K562 (cell line): ENCODE results near the gene CABP5.

Source experiments
- BCL6 ChIP-seq: fragments of 250-450 bp; sonication (Bioruptor Pico); IDR thresholded peaks from 2 replicates; pipeline ENCODE4 v1.4.0; 2020
- CREB1 ChIP-seq, 2 experiments: sonication (generic) in 1 of 2; formaldehyde crosslinking in 1 of 2; IDR thresholded peaks; 2 replicates each; pipeline versions ENCODE4 v1.6.1 to v1.8.0; 2012 to 2022; ENCODE audit warnings: inconsistent platforms in 1 of 2, mild to moderate bottlenecking in 1 of 2, missing genetic modification reagents in 1 of 2, moderate library complexity in 1 of 2
- HDAC6 ChIP-seq: IDR thresholded peaks from 2 replicates; pipeline ENCODE4 v1.6.1; 2012; ENCODE audit warnings: low read depth, mild to moderate bottlenecking, control low read depth, inconsistent platforms, low read length, moderate library complexity
- MYC ChIP-seq, 2 experiments: fragments of 250-450 bp in 1 of 2; sonication (Bioruptor Pico) in 1 of 2; IDR thresholded peaks; 2 replicates each; pipeline versions ENCODE4 v1.5.1 to v1.6.1; 2012 to 2021; ENCODE audit warnings: low read depth in 2 of 2, borderline replicate concordance in 1 of 2, improper control_type of control experiment in 1 of 2, low read length in 1 of 2, mild to moderate bottlenecking in 1 of 2, moderate library complexity in 1 of 2
- SMC3 ChIP-seq: conservative IDR thresholded peaks from 2 replicates; pipeline ENCODE4 v1.6.1; 2011; ENCODE audit warnings: low read depth, low read length, improper control_type of control experiment; ENCODE audit not compliant: insufficient read depth
- TCF7L2 ChIP-seq: fragments of 150-350 bp; IDR thresholded peaks from 2 replicates; pipeline ENCODE4 v1.6.1; 2016; ENCODE audit warnings: low read depth, mild to moderate bottlenecking, low read length, moderate library complexity
- YY1 ChIP-seq, 3 experiments: IDR thresholded peaks; 2 replicates each; pipeline ENCODE4 v1.6.1; 2011; ENCODE audit warnings: low read length in 2 of 3, mild to moderate bottlenecking in 2 of 3, moderate library complexity in 2 of 3, borderline replicate concordance in 1 of 3, control low read depth in 1 of 3, low read depth in 1 of 3; ENCODE audit not compliant: insufficient read depth in 3 of 3, insufficient replicate concordance in 2 of 3, control insufficient read depth in 1 of 3, insufficient read length in 1 of 3; ENCODE audit errors: extremely low read depth in 1 of 3
- ZNF282 ChIP-seq: sonication (generic); formaldehyde crosslinking; IDR thresholded peaks from 2 replicates; pipeline ENCODE4 v1.8.1; 2023; ENCODE audit warnings: missing genetic modification reagents
- ZNF384 ChIP-seq: IDR thresholded peaks from 2 replicates; pipeline ENCODE4 v1.6.1; 2012; ENCODE audit warnings: low read depth, low read length, improper control_type of control experiment
- TF ChIP-seq, protein P1 (sequence below), 3 experiments: IDR thresholded peaks in 2 of 3; conservative IDR thresholded peaks in 1 of 3; 2 replicates each; pipeline ENCODE4 v1.5.1; 2011 to 2012; ENCODE audit warnings: low read length in 3 of 3, mild to moderate bottlenecking in 3 of 3, control low read depth in 2 of 3, improper control_type of control experiment in 1 of 3, inconsistent platforms in 1 of 3, low read depth in 1 of 3, mixed read lengths in 1 of 3, moderate library complexity in 1 of 3; ENCODE audit not compliant: insufficient read depth in 2 of 3
- TF ChIP-seq, protein P2 (sequence below): sonication (generic); formaldehyde crosslinking; IDR thresholded peaks from 2 replicates; pipeline ENCODE4 v1.9.0; 2022; ENCODE audit warnings: mild to moderate bottlenecking, missing genetic modification reagents
- TF ChIP-seq, protein P3 (sequence below), 2 experiments: fragments of 450-650 bp; formaldehyde crosslinking in 1 of 2; IDR thresholded peaks; 2 replicates each; pipeline versions ENCODE4 v1.4.0 to v1.6.1; 2014 to 2020; ENCODE audit warnings: mild to moderate bottlenecking in 2 of 2, borderline replicate concordance in 1 of 2, low read depth in 1 of 2
- TF ChIP-seq, protein P4 (sequence below): sonication (generic); formaldehyde crosslinking; IDR thresholded peaks from 2 replicates; pipeline ENCODE4 v1.8.0; 2022; ENCODE audit warnings: mild to moderate bottlenecking, missing genetic modification reagents

DNA sequence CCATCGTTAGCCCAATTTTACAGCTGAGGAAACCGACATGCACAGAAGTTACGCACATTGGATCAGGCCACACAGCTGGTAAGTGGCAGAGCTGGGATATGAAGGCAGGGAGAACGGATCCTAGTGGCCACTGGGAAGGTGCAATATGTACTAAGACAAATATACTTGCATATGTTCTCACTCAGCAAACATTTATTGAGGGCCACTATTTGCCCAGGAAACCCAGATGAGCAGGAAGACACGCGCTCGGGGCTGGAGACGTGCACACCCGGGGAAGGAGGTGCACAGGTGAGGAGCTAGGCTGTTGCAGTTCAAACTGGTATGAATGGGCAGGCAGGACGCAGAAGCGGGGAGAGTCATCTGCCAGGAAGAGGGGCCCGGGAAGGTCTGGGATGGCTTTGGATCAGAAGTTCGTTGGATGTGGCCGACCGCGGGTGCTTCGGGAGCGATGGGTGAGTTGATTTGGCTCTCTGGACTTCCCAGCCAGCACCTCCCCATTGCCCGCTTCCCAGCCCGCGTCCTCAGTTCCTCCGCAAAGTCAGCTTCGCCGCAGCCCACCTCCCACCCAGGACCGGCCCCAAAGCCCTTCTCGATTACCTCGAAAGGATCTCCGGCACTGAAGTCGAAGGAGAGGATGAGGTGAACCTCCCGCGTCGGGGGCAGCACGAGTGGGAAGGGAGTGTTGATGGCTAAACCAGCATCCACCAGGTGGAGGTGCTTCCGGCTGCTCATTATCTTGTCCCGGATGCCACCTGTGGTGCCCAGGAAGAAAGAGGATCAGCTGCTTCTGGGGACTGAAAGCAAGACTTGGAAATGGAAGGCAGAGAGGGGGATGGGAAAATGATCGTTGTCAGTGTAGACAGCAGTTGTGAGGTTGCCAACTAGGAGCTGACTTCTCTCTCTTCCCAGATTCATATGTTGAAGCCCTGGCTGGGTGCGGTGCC is 17.8 kb upstream of the CABP5 start:
- TF ChIP-seq, protein P1, sequence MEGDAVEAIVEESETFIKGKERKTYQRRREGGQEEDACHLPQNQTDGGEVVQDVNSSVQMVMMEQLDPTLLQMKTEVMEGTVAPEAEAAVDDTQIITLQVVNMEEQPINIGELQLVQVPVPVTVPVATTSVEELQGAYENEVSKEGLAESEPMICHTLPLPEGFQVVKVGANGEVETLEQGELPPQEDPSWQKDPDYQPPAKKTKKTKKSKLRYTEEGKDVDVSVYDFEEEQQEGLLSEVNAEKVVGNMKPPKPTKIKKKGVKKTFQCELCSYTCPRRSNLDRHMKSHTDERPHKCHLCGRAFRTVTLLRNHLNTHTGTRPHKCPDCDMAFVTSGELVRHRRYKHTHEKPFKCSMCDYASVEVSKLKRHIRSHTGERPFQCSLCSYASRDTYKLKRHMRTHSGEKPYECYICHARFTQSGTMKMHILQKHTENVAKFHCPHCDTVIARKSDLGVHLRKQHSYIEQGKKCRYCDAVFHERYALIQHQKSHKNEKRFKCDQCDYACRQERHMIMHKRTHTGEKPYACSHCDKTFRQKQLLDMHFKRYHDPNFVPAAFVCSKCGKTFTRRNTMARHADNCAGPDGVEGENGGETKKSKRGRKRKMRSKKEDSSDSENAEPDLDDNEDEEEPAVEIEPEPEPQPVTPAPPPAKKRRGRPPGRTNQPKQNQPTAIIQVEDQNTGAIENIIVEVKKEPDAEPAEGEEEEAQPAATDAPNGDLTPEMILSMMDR (IDR thresholded peaks at IDR 0.05 in 2 of 3, conservative IDR thresholded peaks at IDR 0.05 in 1 of 3; ENCODE audit: insufficient read depth in 2 of 3, low read depth in 1 of 3, low read length in 3 of 3) = no peak
- TF ChIP-seq CREB1 (IDR thresholded peaks at IDR 0.05) = no peak
- no peak for TF ChIP-seq CREB1 (CRISPR knock-in tag; IDR thresholded peaks at IDR 0.05)
- TF ChIP-seq SMC3 = no peak
- no peak for TF ChIP-seq ZNF282 (CRISPR knock-in tag)
- TF ChIP-seq, protein P2, sequence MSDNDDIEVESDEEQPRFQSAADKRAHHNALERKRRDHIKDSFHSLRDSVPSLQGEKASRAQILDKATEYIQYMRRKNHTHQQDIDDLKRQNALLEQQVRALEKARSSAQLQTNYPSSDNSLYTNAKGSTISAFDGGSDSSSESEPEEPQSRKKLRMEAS = no peak
- TF ChIP-seq MYC (IDR thresholded peaks at IDR 0.05; ENCODE audit: low read depth, low read length) = no peak
- TF ChIP-seq MYC (CRISPR knock-in tag; IDR thresholded peaks at IDR 0.05; ENCODE audit: borderline replicate concordance, low read depth) = no peak
- TF ChIP-seq HDAC6 = no peak
- TF ChIP-seq TCF7L2 = no peak
- TF ChIP-seq, protein P3, sequence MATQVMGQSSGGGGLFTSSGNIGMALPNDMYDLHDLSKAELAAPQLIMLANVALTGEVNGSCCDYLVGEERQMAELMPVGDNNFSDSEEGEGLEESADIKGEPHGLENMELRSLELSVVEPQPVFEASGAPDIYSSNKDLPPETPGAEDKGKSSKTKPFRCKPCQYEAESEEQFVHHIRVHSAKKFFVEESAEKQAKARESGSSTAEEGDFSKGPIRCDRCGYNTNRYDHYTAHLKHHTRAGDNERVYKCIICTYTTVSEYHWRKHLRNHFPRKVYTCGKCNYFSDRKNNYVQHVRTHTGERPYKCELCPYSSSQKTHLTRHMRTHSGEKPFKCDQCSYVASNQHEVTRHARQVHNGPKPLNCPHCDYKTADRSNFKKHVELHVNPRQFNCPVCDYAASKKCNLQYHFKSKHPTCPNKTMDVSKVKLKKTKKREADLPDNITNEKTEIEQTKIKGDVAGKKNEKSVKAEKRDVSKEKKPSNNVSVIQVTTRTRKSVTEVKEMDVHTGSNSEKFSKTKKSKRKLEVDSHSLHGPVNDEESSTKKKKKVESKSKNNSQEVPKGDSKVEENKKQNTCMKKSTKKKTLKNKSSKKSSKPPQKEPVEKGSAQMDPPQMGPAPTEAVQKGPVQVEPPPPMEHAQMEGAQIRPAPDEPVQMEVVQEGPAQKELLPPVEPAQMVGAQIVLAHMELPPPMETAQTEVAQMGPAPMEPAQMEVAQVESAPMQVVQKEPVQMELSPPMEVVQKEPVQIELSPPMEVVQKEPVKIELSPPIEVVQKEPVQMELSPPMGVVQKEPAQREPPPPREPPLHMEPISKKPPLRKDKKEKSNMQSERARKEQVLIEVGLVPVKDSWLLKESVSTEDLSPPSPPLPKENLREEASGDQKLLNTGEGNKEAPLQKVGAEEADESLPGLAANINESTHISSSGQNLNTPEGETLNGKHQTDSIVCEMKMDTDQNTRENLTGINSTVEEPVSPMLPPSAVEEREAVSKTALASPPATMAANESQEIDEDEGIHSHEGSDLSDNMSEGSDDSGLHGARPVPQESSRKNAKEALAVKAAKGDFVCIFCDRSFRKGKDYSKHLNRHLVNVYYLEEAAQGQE (IDR thresholded peaks at IDR 0.05; ENCODE audit: borderline replicate concordance) = no peak
- TF ChIP-seq, protein P3 (CRISPR knock-in tag; IDR thresholded peaks at IDR 0.05; ENCODE audit: low read depth) = no peak
- TF ChIP-seq ZNF384 = no peak
- TF ChIP-seq, protein P4, sequence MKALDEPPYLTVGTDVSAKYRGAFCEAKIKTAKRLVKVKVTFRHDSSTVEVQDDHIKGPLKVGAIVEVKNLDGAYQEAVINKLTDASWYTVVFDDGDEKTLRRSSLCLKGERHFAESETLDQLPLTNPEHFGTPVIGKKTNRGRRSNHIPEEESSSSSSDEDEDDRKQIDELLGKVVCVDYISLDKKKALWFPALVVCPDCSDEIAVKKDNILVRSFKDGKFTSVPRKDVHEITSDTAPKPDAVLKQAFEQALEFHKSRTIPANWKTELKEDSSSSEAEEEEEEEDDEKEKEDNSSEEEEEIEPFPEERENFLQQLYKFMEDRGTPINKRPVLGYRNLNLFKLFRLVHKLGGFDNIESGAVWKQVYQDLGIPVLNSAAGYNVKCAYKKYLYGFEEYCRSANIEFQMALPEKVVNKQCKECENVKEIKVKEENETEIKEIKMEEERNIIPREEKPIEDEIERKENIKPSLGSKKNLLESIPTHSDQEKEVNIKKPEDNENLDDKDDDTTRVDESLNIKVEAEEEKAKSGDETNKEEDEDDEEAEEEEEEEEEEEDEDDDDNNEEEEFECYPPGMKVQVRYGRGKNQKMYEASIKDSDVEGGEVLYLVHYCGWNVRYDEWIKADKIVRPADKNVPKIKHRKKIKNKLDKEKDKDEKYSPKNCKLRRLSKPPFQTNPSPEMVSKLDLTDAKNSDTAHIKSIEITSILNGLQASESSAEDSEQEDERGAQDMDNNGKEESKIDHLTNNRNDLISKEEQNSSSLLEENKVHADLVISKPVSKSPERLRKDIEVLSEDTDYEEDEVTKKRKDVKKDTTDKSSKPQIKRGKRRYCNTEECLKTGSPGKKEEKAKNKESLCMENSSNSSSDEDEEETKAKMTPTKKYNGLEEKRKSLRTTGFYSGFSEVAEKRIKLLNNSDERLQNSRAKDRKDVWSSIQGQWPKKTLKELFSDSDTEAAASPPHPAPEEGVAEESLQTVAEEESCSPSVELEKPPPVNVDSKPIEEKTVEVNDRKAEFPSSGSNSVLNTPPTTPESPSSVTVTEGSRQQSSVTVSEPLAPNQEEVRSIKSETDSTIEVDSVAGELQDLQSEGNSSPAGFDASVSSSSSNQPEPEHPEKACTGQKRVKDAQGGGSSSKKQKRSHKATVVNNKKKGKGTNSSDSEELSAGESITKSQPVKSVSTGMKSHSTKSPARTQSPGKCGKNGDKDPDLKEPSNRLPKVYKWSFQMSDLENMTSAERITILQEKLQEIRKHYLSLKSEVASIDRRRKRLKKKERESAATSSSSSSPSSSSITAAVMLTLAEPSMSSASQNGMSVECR (CRISPR knock-in tag) = no peak
- TF ChIP-seq YY1 (IDR thresholded peaks at IDR 0.05; ENCODE audit: borderline replicate concordance in 1 of 3, control insufficient read depth in 1 of 3, extremely low read depth in 1 of 3, insufficient read depth in 3 of 3, insufficient read length in 1 of 3, insufficient replicate concordance in 2 of 3, low read depth in 1 of 3, low read length in 2 of 3) = no peak
- no peak for TF ChIP-seq BCL6 (CRISPR knock-in tag)
